K562 (cell line): ENCODE results near the gene TXLNG. TPM values are rescaled to one million over a fixed set of nuclear protein-coding genes. Genes with fewer than 3 reads are reported as not detected.

Experiments
- ESRRA ChIP-seq: fragments of 450-650 bp; IDR thresholded peaks from 2 replicates; pipeline ENCODE4 v1.6.1; 2014; ENCODE audit warnings: low read depth, mild to moderate bottlenecking, moderate library complexity, borderline replicate concordance
- EZH2 ChIP-seq: IDR thresholded peaks from 2 replicates; pipeline ENCODE4 v1.6.1; 2012; ENCODE audit warnings: low read depth, mild to moderate bottlenecking, inconsistent platforms, low read length, borderline replicate concordance
- HLTF ChIP-seq: fragments of 450-650 bp; IDR thresholded peaks from 2 replicates; pipeline ENCODE4 v1.6.1; 2016
- HNRNPH1 ChIP-seq: fragments of 200-400 bp; formaldehyde crosslinking; optimal IDR thresholded peaks from 2 replicates; pipeline ENCODE3; 2017; ENCODE audit warnings: low read depth, mild to moderate bottlenecking, low read length, moderate library complexity
- NCOA2 ChIP-seq, 2 experiments: fragments of 450-650 bp; IDR thresholded peaks; 2 replicates each; pipeline ENCODE4 v1.6.1; 2018; ENCODE audit warnings: mild to moderate bottlenecking in 2 of 2, moderate library complexity in 1 of 2; ENCODE audit not compliant: partially characterized antibody in 2 of 2
- OTX1 ChIP-seq: fragments of 450-650 bp; formaldehyde crosslinking; IDR thresholded peaks from 2 replicates; pipeline ENCODE4 v1.4.0; 2022; ENCODE audit warnings: mild to moderate bottlenecking
- PHF20 ChIP-seq: fragments of 450-650 bp; IDR thresholded peaks from 2 replicates; pipeline ENCODE4 v1.6.1; 2018; ENCODE audit not compliant: partially characterized antibody
- RB1 ChIP-seq: fragments of 450-650 bp; IDR thresholded peaks from 2 replicates; pipeline ENCODE4 v1.6.1; 2017; ENCODE audit warnings: low read depth, mild to moderate bottlenecking
- RBM14 ChIP-seq: fragments of 200-400 bp; formaldehyde crosslinking; IDR thresholded peaks from 2 replicates; pipeline ENCODE4 v1.6.1; 2018; ENCODE audit warnings: low read depth, mild to moderate bottlenecking, low read length, moderate library complexity, borderline replicate concordance; ENCODE audit not compliant: insufficient read depth
- RBM22 ChIP-seq: fragments of 200-400 bp; formaldehyde crosslinking; IDR thresholded peaks from 2 replicates; pipeline ENCODE4 v1.6.1; 2018; ENCODE audit warnings: low read length, low read depth; ENCODE audit not compliant: poor library complexity, severe bottlenecking
- ZNF445 ChIP-seq: fragments of 250-450 bp; sonication (Bioruptor Pico); IDR thresholded peaks from 2 replicates; pipeline ENCODE4 v1.4.0; 2020; ENCODE audit warnings: low read depth, mild to moderate bottlenecking, moderate library complexity
- ZNF668 ChIP-seq: fragments of 250-450 bp; sonication (Bioruptor Pico); IDR thresholded peaks from 2 replicates; pipeline ENCODE4 v1.8.0; 2022; ENCODE audit warnings: mild to moderate bottlenecking, inconsistent platforms
- polyA plus RNA-seq, 8 experiments: library from polyadenylated mRNA; depleted of rRNA in 4 of 8; stranded (reverse) in 5 of 8; unstranded in 3 of 8; fragments of >200 nt; fragmentation: Nextera tagmentation in 2 of 8; fragmentation: Illumina TruSeq in 1 of 8; extraction: Ambion mirVana in 2 of 8; extraction: Trizol in 1 of 8; gene quantifications; 2 replicates each; pipeline versions ENCODE4 v1.2.1 to v1.2.3, GENCODE V29; 2011 to 2014; ENCODE audit warnings: inconsistent platforms in 1 of 8, missing spikeins in 1 of 8
- total RNA-seq, 7 experiments: library from RNA; depleted of rRNA in 6 of 7; stranded (reverse); fragments of >200 nt in 6 of 7; fragmentation: Illumina TruSeq in 2 of 7; extraction: Trizol in 2 of 7; gene quantifications; 2 replicates each; pipeline versions ENCODE4 v1.2.1 to v1.2.3, GENCODE V29; 2011 to 2021; ENCODE audit warnings: low replicate concordance in 1 of 7
- TF ChIP-seq, protein P1 (sequence below), 2 experiments: fragments of 450-650 bp; IDR thresholded peaks; 2 replicates each; pipeline ENCODE4 v1.6.1; 2016; ENCODE audit warnings: mild to moderate bottlenecking in 2 of 2, borderline replicate concordance in 1 of 2, low read depth in 1 of 2, moderate library complexity in 1 of 2
- TF ChIP-seq, protein P2 (sequence below): fragments of 250-450 bp; sonication (Bioruptor Pico); IDR thresholded peaks from 2 replicates; pipeline ENCODE4 v1.5.0; 2021

TXLNG gene
- total and polyA plus RNA-seq, 9 of the 15 experiments (the other 6 are each of a cell fraction or from before 2014, with no cell fraction given), result 13.1 to 47.0 (median 31.6) TPM

DNA sequence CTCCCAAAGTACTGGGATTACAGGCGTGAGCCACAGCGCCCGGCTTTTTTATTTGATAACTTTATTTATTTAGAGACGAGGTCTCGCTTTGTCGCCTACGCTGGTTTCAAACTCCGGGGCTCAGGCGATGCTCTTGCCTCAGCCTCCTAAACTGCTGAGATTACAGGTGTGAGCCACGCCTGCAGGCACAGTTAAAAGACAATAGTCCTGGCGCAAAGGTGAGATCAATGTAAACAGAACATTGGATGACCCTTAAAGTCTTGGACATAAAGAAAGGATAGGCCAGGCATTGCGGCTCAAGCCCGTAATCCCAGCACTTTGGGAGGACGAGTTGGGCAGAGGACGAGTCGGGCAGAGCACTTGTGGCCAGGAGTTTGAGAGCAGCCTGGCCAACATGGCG, 2.8 kb upstream of the TXLNG start (continued):
- TF ChIP-seq, protein P1, sequence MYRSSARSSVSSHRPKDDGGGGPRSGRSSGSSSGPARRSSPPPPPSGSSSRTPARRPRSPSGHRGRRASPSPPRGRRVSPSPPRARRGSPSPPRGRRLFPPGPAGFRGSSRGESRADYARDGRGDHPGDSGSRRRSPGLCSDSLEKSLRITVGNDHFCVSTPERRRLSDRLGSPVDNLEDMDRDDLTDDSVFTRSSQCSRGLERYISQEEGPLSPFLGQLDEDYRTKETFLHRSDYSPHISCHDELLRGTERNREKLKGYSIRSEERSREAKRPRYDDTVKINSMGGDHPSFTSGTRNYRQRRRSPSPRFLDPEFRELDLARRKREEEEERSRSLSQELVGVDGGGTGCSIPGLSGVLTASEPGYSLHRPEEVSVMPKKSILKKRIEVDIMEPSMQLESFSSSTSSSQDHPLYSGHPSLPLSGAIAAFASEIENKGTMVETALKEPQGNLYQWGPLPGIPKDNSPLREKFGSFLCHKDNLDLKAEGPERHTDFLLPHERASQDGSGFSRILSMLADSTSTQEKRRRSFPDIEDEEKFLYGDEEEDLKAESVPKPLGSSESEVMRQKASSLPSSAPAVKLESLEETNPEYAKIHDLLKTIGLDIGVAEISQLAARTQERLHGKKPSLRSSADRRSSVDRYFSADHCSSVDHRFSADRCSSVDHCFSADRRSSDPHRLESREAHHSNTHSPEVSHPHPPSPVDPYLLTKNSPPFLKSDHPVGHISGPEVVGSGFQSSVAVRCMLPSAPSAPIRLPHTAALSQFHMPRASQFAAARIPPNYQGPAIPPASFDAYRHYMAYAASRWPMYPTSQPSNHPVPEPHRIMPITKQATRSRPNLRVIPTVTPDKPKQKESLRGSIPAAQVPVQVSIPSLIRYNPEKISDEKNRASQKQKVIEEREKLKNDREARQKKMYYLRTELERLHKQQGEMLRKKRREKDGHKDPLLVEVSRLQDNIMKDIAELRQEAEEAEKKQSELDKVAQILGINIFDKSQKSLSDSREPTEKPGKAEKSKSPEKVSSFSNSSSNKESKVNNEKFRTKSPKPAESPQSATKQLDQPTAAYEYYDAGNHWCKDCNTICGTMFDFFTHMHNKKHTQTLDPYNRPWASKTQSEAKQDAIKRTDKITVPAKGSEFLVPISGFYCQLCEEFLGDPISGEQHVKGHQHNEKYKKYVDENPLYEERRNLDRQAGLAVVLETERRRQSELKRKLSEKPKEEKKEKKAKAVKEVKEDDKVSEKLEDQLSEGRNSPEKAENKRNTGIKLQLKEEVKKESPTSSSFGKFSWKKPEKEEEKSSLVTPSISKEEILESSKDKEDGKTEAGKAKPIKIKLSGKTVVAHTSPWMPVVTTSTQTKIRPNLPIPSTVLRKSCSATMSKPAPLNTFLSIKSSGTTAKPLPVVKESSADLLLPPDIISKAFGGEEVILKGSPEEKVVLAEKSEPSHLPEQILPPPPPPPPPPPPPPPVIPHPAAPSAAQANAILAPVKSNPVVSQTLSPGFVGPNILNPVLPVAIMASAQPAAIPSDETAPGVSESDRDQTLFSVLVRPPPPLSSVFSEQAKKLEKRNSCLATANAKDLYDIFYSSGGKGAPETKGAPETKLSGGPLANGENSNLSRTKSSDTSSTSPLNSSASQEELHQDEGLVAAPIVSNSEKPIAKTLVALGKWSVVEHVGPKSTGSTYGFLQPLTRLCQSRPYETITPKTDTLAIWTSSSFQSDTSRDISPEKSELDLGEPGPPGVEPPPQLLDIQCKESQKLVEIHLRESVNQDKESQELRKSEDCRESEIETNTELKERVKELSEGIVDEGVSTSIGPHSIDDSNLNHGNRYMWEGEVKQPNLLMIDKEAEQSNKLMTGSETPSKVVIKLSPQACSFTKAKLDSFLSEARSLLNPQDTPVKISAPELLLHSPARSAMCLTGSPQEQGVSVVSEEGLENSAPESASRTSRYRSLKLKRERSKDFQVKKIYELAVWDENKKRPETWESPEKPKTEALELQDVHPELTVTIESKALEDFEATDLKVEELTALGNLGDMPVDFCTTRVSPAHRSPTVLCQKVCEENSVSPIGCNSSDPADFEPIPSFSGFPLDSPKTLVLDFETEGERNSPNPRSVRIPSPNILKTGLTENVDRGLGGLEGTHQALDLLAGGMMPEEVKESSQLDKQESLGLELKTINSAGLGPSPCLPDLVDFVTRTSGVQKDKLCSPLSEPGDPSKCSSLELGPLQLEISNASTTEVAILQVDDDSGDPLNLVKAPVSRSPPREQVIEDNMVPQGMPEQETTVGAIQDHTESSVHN (IDR thresholded peaks at IDR 0.05; ENCODE audit: borderline replicate concordance in 1 of 2, low read depth in 1 of 2), result no peak
- TF ChIP-seq NCOA2 (IDR thresholded peaks at IDR 0.05; ENCODE audit: partially characterized antibody in 2 of 2), result no peak
- no peak for TF ChIP-seq HNRNPH1
- no peak for TF ChIP-seq EZH2
- TF ChIP-seq ZNF445 (CRISPR knock-in tag), result no peak
- TF ChIP-seq ESRRA, result no peak
- TF ChIP-seq ZNF668 (CRISPR knock-in tag), result no peak
- TF ChIP-seq, protein P2, sequence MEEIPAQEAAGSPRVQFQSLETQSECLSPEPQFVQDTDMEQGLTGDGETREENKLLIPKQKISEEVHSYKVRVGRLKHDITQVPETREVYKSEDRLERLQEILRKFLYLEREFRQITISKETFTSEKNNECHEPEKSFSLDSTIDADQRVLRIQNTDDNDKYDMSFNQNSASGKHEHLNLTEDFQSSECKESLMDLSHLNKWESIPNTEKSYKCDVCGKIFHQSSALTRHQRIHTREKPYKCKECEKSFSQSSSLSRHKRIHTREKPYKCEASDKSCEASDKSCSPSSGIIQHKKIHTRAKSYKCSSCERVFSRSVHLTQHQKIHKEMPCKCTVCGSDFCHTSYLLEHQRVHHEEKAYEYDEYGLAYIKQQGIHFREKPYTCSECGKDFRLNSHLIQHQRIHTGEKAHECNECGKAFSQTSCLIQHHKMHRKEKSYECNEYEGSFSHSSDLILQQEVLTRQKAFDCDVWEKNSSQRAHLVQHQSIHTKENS, result no peak
- no peak for TF ChIP-seq RBM22
- TF ChIP-seq RBM14, result no peak
- no peak for TF ChIP-seq RB1
- no peak for TF ChIP-seq PHF20
- TF ChIP-seq HLTF, result no peak
- no peak for TF ChIP-seq OTX1
- TF ChIP-seq, all 486 proteins: peak for 0
